Pancreas (tissue), 10 donors: ENCODE results near the gene ATRN. TPM values are rescaled to one million over a fixed set of nuclear protein-coding genes. Genes with fewer than 3 reads are reported as not detected.
A peak's percentile ranks its signal among the peaks of the same experiment; 100 is the strongest.

ENCODE experiments used
- ATAC-seq, 4 donors: fragments of 200-7000 bp; cut with Tn5 transposase; one replicate each; pipeline versions ENCODE4 v1.8.0 to v1.9.1; 2020; ENCODE audit warnings: mild to moderate bottlenecking in 4 of 4, moderate library complexity in 4 of 4
- DNase-seq, 6 donors: peaks; one replicate each; pipeline ENCODE4 v3.0.0-alpha.2; 2020
- FAIRE-seq: peaks from 2 replicates; lab custom pipeline; 2012; peaks lifted over from hg19 to GRCh38; lab: Jason Lieb, UNC
- H3K27ac ChIP-seq, 4 donors: fragments of 200-600 bp; sonication (generic); 1 replicate in 3 of 4; 2 replicates in 1 of 4; pipeline versions ENCODE4 v1.5.0 to v1.8.0; 2020
- H3K27me3 ChIP-seq, 4 donors: fragments of 200-600 bp; one replicate each; pipeline ENCODE4 v1.8.0; 2021
- H3K36me3 ChIP-seq, 3 donors: fragments of 200-600 bp; sonication (generic) in 1 of 3; one replicate each; pipeline versions ENCODE4 v1.5.0 to v1.8.0; 2020 to 2021
- H3K4me1 ChIP-seq, 3 donors: fragments of 200-600 bp; one replicate each; pipeline ENCODE4 v1.8.0; 2021
- H3K4me3 ChIP-seq, 4 donors: fragments of 200-600 bp; sonication (generic) in 2 of 4; one replicate each; pipeline versions ENCODE4 v1.5.0 to v1.8.0; 2020 to 2021
- H3K9me3 ChIP-seq, 4 donors: fragments of 200-600 bp; one replicate each; pipeline ENCODE4 v1.8.0; 2021
- CTCF ChIP-seq, 4 donors: fragments of 200-600 bp; sonication (generic) in 3 of 4; IDR thresholded peaks; one replicate each; pipeline versions ENCODE4 v1.5.0 to v1.8.0; 2021; ENCODE audit warnings: antibody characterized with exemption in 4 of 4
- WGBS, 2 donors: extraction: QIAGEN DNeasy Blood & Tissue Kit; methylation state at CpG; one replicate each; pipeline ENCODE4 v1.1.7; 2013; 5-methylcytosine and 5-hydroxymethylcytosine counted together
- intact Hi-C, 3 donors: fragments of 100-400 bp; cut with DNase I; formaldehyde crosslinking; loops; one replicate each; pipeline versions ENCODE4 v1.11.1 to v1.14.2; 2022
- polyA plus RNA-seq, 2 donors: library from polyadenylated mRNA; stranded (reverse); fragments of 200-250 nt; gene quantifications; one replicate each; pipeline ENCODE4 v1.2.3, GENCODE V29; 2013
- total RNA-seq, 6 donors: library from RNA; stranded (reverse); fragmentation: NEBNext Ultra II Directional in 4 of 6; extraction: Animal tissue kit (Norgen Biotek cat#: 25700) in 4 of 6; gene quantifications; one replicate each; pipeline versions ENCODE4 v1.2.1 to v1.2.4, GENCODE V29; 2021 to 2023
- donor health status: healthy with polysubstance abuse.
- donor health status: DM: no; HTN: no; CAD: no; lungs with moderate emphysema.
- donor health status: DM: no; HTN: no; CAD: no.
- donor health status: control.
- donor health status: control.
- donor health status: Bipolar disorder and iron deficiency.
- donor health status: DM: yes; HTN: yes; CAD: no.
- donor health status: DM: no; HTN: no; CAD: no.
- donor health status: DM: no; HTN: no; CAD: no.
- donor health status: DM: yes; HTN: yes; CAD: no.

The ATRN gene
- total and polyA plus RNA-seq, 8 donors: 3.6 to 30.4 (median 20.6) TPM

GRCh38 chr20:3694864-3695263, 224.0 kb downstream of the ATRN start:
- no peak for ATAC-seq
- FAIRE-seq: no peak
- H3K27me3 ChIP-seq: no peaks in the 10 kb centered on the region
- 92 to 100% methylated on average over 5 of the region's 5 CpGs for WGBS, 2 donors
- intact Hi-C loops: no loop called here
- H3K4me3 ChIP-seq: no peak overlapping the region
- no peak overlapping the region for H3K27ac ChIP-seq
- TF ChIP-seq CTCF (IDR thresholded peaks at IDR 0.05): no peak
- H3K4me1 ChIP-seq: no peaks in the 10 kb centered on the region
- no peak for DNase-seq
- H3K36me3 ChIP-seq: no peaks in the 10 kb centered on the region
- no peaks in the 10 kb centered on the region for H3K9me3 ChIP-seq

DNA sequence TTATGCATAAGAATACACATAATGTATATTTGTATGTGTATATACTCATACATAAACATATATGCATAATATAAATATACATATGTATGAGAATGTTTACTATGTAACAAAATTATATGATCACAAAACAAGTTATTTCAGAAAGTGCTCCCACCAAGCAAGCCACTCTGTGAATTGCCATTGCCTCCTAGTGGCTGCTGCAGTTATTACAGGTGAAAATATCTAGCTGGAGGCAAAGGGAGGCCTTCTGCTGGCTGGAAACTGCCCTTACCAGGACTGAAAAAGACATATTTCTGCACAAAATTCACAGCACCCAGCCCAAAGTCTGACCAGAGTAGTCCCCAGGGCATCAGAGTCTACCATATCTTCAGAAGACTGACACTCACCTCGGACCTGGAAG, 225.4 kb downstream of the ATRN start:
- peak in 1 of 4 donors; percentile 23 for TF ChIP-seq CTCF (IDR thresholded peaks at IDR 0.05)
- DNase-seq: no peak
- no peaks in the 10 kb centered on the region for H3K9me3 ChIP-seq
- H3K27ac ChIP-seq: no peak overlapping the region
- H3K4me1 ChIP-seq: no peaks in the 10 kb centered on the region
- no peak for FAIRE-seq
- no peaks in the 10 kb centered on the region for H3K36me3 ChIP-seq
- WGBS, 2 donors: 83 to 85% methylated on average over 1 of the region's 1 CpG
- no peak for ATAC-seq
- intact Hi-C loops: no loop called here
- no peak overlapping the region for H3K4me3 ChIP-seq
- no peaks in the 10 kb centered on the region for H3K27me3 ChIP-seq

DNA sequence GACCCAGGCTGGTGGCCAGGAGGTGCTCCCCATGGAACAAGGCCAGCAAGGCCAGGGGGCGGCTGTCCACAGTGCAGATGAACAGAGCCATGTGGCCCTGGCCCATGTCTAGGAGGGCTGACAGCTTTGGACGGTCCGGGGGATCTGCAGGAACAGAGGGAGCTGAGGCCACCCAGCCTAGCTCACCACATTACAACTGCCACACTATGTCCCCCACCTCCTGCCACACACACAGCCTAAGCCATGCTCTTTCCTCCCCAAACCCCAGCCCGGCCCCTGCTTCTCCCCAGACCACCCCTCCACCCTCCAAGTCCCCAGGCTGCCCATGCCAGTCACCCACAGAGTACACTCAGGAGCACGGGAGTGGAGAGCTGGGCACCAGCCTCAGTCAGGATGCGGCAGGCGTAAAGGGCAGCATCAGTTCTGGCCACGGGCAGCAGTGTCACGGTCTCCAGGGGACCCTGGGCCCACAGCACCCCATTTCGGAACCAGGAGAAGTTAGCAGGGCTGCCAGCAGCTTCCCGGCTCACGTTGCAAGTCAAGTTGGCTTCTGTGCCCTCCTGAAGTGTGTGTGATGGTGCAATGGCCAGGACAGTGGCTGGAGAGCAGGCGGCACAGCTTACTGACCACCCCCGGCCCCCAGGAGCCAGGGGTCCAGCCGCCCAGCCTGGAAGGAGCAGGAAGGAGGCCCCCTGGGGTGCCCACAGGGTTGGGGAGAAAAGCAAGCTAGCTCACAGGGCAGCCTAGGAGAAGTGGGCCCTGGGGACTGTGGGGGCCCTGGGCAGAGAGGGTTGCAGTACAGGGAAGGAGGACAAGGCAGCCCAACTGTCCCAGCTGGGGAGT, 226.1 kb downstream of the ATRN start:
- Histone ChIP-seq H3K9me3 (no peaks in the 10 kb centered on the region), H3K27me3 (no peaks in the 10 kb centered on the region), H3K4me3 (no peak overlapping the region), H3K36me3 (no peaks in the 10 kb centered on the region), H3K27ac (no peak overlapping the region), H3K4me1 (no peaks in the 10 kb centered on the region)
- intact Hi-C loops: no loop called here
- WGBS, 2 donors: 74 to 83% methylated on average over 15 of the region's 15 CpGs
- DNase-seq (no peak), ATAC-seq (no peak), FAIRE-seq (no peak)
- TF ChIP-seq CTCF (IDR thresholded peaks at IDR 0.05): no peak

DNA sequence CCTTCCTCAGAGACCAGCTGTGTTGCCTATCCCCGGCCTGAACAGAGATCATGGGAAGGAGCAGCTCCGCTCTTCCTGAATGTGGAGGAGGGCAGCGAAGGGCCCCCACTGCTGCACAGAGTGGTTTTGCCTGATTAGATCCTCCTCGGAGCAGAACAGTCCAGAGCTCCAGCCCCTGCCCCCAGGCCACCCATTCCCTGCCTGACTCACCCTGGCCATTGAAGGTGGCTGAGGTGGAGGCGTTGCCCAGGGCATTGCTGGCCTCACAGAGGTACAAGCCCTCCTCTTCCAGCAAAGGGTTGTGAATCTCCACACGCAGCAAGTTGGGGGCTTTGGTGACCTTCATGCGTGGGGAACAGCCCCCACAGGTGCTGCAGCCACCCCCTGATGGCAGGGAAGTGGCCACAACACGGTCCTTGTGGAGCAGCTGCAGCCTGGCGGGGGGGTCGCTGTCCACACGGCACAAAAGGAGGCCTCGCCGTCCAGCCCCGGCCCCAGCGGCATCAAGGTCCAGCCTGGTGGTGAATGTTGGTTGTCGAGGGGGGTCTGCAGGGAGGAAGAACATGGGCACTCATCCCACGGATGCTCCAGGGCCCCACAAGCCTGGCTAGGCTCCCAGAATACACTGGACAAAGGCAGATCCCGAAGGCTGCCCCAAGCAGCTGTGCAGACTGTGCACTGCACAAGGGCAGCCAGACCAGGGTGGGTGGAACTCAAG, 226.9 kb downstream of the ATRN start:
- H3K36me3 ChIP-seq: no peaks in the 10 kb centered on the region
- no peak for ATAC-seq
- DNase-seq: no peak
- no peaks in the 10 kb centered on the region for H3K27me3 ChIP-seq
- no peak for TF ChIP-seq CTCF (IDR thresholded peaks at IDR 0.05)
- WGBS, 2 donors: 69 to 73% methylated on average over 18 of the region's 18 CpGs
- intact Hi-C loops: no loop called here
- H3K4me3 ChIP-seq: no peak overlapping the region
- H3K4me1 ChIP-seq: no peaks in the 10 kb centered on the region
- H3K27ac ChIP-seq: no peak overlapping the region
- FAIRE-seq: no peak
- H3K9me3 ChIP-seq: no peaks in the 10 kb centered on the region
